Tibial artery (tissue), 4 donors: ENCODE data around the gene COX6A1.

Experiments used
- DNase-seq, 2 donors: peaks; one replicate each; pipeline ENCODE4 v3.0.0-alpha.2; 2019
- H3K27ac ChIP-seq, 2 donors: fragments of 200-600 bp; sonication (generic) in 1 of 2; 1 replicate in 1 of 2; 2 replicates in 1 of 2; pipeline ENCODE4 v1.5.1; 2018 to 2019; ENCODE audit warnings: mild to moderate bottlenecking in 1 of 2
- H3K27me3 ChIP-seq, 2 donors: fragments of 200-600 bp; sonication (generic) in 1 of 2; one replicate each; pipeline versions ENCODE4 v1.5.1 to v1.6.0; 2016 to 2019
- H3K36me3 ChIP-seq, 3 donors: fragments of 200-600 bp; sonication (generic) in 2 of 3; one replicate each; pipeline ENCODE4 v1.5.1; 2016 to 2019; ENCODE audit warnings: mild to moderate bottlenecking in 2 of 3
- H3K4me1 ChIP-seq, 4 donors: fragments of 200-600 bp; sonication (generic) in 2 of 4; 1 replicate in 3 of 4; 2 replicates in 1 of 4; pipeline ENCODE4 v1.5.1; 2016 to 2019
- H3K4me3 ChIP-seq, 2 donors: fragments of 200-600 bp; sonication (generic) in 1 of 2; 1 replicate in 1 of 2; 2 replicates in 1 of 2; pipeline ENCODE4 v1.5.1; 2018 to 2019; ENCODE audit warnings: mild to moderate bottlenecking in 2 of 2
- H3K9me3 ChIP-seq, 3 donors: fragments of 200-600 bp; sonication (generic) in 1 of 3; one replicate each; pipeline ENCODE4 v1.5.1; 2016 to 2019
- intact Hi-C: fragments of 100-400 bp; cut with DNase I; formaldehyde crosslinking; loops from one replicate; pipeline ENCODE4 v1.15.0; 2023; ENCODE audit warnings: low total_unique reads
- TF ChIP-seq, protein P1 (sequence below), 2 experiments: fragments of 200-600 bp in 1 of 2; fragments of 450-650 bp in 1 of 2; IDR thresholded peaks; one replicate each; pipeline ENCODE4 v1.5.1; 2017 to 2019; ENCODE audit warnings: antibody characterized with exemption in 2 of 2, mild to moderate bottlenecking in 1 of 2, moderate library complexity in 1 of 2

Gene COX6A1

DNA sequence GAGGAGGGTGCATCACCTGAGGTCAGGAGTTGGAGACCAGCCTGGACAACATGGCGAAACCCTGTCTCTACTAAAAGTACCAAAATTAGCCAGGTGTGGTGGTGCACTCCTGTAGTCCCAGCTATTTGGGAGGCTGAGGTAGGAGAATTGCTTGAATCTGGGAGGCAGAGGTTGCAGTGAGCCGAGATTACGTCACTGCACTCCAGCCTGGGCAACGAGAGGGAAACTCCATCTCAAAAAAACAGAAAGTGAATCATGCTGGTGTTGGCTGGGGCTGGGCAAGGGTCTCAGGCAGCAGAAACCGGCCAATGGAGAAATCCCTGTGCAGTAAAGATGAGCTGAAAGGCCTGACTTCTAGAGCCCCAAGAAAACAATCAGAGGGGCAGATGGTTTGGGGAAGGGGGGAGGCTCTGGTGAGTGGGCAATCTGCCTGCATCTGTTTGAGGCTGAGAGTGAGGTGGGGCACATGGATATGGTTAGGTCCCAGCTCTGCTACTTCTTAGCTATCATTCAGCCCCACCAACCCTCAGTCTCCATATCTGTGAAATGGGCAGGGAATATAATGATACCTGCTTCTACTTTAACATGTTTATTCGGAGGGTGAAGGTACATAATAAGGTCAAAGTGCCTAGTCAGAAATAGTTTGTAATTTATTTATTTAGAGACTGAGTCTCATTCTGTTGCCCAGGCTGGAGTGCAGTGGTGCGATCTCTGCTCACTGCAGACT is 21.3 kb upstream of the COX6A1 start:
- TF ChIP-seq, protein P1, sequence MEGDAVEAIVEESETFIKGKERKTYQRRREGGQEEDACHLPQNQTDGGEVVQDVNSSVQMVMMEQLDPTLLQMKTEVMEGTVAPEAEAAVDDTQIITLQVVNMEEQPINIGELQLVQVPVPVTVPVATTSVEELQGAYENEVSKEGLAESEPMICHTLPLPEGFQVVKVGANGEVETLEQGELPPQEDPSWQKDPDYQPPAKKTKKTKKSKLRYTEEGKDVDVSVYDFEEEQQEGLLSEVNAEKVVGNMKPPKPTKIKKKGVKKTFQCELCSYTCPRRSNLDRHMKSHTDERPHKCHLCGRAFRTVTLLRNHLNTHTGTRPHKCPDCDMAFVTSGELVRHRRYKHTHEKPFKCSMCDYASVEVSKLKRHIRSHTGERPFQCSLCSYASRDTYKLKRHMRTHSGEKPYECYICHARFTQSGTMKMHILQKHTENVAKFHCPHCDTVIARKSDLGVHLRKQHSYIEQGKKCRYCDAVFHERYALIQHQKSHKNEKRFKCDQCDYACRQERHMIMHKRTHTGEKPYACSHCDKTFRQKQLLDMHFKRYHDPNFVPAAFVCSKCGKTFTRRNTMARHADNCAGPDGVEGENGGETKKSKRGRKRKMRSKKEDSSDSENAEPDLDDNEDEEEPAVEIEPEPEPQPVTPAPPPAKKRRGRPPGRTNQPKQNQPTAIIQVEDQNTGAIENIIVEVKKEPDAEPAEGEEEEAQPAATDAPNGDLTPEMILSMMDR (IDR thresholded peaks at IDR 0.05), result no peak
- H3K27ac ChIP-seq, result no peak overlapping the region
- intact Hi-C loops, result no loop called here
- H3K27me3 ChIP-seq, result peaks cover 0 to 25% of the 10 kb centered on the region in 2 donors
- DNase-seq, result no peak
- no peaks in the 10 kb centered on the region for H3K36me3 ChIP-seq
- H3K4me1 ChIP-seq, result no peaks in the 10 kb centered on the region
- no peak overlapping the region for H3K4me3 ChIP-seq
- H3K9me3 ChIP-seq, result no peaks in the 10 kb centered on the region

DNA sequence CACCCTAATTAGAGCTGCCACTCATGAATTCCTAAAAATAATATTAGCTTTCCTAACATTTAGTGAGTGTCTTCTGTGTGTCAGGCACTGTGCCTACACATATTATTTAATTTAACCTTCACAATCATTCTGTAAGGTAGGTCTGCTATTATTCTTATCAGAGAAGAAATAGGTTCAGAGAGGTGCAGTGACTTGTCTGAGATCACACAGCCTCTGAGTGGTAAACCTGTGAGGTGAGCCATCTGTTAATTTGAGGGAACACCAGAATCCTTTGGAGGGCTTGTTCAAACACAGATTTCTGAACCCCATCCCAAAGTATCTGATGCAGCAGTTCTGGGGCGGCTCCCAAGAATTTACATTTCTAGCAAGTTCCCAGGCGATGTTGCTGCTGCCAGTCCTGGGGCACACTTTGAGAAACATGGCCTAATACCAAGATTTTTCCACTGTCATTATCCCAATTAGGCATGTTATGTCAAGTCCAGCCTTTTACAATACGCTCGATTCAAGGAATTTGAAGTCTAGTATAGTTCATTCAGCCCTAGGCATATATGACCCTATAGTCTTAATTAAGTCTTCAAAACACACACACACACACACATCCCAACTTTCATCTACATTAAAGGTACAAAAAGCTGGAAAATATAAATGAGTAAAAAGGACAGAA is 19.9 kb upstream of the COX6A1 start:
- Histone ChIP-seq H3K36me3 (no peaks in the 10 kb centered on the region), H3K27me3 (peaks cover 0 to 29% of the 10 kb centered on the region in 2 donors), H3K9me3 (no peaks in the 10 kb centered on the region), H3K4me3 (no peak overlapping the region), H3K4me1 (no peaks in the 10 kb centered on the region), H3K27ac (no peak overlapping the region)
- intact Hi-C loops, result no loop called here
- no peak for DNase-seq
- TF ChIP-seq, protein P1 (IDR thresholded peaks at IDR 0.05), result no peak

DNA sequence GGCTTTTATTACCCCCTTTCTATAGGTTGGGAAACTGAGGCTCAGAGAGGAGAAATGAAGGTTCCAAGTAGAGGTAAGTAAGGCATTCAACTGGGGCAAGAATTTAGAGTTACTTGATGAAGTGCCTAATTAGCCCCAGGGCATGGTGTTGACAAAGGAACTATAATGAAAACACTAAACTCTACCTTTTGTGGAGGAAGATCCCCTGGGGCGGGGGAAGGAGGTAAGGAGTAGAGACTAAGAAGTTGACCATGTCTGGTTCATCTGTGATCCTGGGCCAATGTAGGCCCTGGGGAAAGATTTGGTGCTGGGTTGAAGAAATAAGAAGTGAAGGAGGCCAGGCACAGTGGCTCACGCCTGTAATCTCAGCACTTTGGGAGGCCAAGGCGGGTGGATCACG is 16.2 kb upstream of the COX6A1 start:
- Histone ChIP-seq H3K4me1 (no peaks in the 10 kb centered on the region), H3K36me3 (no peaks in the 10 kb centered on the region), H3K27me3 (peaks cover 0 to 15% of the 10 kb centered on the region in 2 donors), H3K27ac (no peak overlapping the region), H3K9me3 (no peaks in the 10 kb centered on the region), H3K4me3 (no peak overlapping the region)
- TF ChIP-seq, protein P1 (IDR thresholded peaks at IDR 0.05), result no peak
- intact Hi-C loops, result no loop called here
- DNase-seq, result no peak

DNA sequence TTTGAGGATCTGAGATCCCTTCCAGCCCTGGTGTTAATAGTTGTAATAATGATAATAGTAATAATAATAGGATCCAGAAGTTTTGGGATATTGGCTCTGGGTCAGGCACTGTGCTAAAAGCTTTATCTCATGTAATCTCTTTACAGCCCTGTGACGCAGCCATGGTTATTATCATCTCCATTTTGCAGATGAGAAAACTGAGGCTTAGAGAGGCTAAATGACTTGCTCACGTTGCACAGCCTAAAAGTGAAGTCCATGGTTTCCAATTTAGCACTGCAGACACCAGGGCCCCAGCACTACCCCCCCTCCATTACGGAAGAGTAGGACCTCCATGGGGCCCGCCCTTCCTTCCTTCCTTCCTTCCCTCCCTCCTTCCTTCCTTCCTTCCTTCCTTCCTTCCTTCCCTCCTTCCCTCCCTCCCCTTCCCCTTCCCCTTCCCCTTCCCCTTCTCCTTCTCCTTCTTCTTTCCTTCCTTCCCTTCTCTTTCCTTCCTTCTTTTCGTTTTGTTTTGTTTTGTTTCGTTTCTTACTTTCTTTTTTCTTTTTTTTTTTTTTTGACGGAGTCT is 14.9 kb upstream of the COX6A1 start:
- TF ChIP-seq, protein P1 (IDR thresholded peaks at IDR 0.05), result no peak
- no peaks in the 10 kb centered on the region for H3K36me3 ChIP-seq
- H3K27me3 ChIP-seq, result peaks cover 0 to 19% of the 10 kb centered on the region in 2 donors
- no peak for DNase-seq
- no peaks in the 10 kb centered on the region for H3K4me1 ChIP-seq
- intact Hi-C loops, result no loop called here
- H3K9me3 ChIP-seq, result no peaks in the 10 kb centered on the region
- H3K4me3 ChIP-seq, result no peak overlapping the region
- H3K27ac ChIP-seq, result no peak overlapping the region

DNA sequence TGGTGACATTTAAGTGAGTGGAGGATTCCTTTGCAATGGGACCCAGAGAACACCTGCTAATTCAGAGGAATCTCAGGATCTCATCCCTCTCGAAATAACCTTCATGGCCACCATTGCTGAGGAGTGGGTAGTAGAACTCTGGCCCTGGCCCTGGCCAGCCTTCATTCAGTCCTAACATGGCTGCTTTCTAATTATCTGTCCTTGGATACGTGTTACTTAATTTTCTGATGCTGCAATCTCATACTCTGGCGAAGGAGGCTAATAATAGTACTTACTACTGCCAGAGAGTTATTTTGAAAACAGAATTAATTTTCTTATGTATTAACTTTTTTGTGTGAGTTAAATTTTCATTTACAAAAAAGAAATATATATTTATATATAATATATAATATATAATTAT is 12.1 kb upstream of the COX6A1 start:
- DNase-seq, result no peak
- no peaks in the 10 kb centered on the region for H3K9me3 ChIP-seq
- no peaks in the 10 kb centered on the region for H3K4me1 ChIP-seq
- H3K27me3 ChIP-seq, result peaks cover 0 to 23% of the 10 kb centered on the region in 2 donors
- no peaks in the 10 kb centered on the region for H3K36me3 ChIP-seq
- TF ChIP-seq, protein P1 (IDR thresholded peaks at IDR 0.05), result no peak
- no peak overlapping the region for H3K27ac ChIP-seq
- H3K4me3 ChIP-seq, result no peak overlapping the region
- intact Hi-C loops, result no loop called here
